Endothelial cell of umbilical vein (primary cell): ENCODE results near the gene MAP3K15. TPM values are rescaled to one million over a fixed set of nuclear protein-coding genes. Genes with fewer than 3 reads are reported as not detected.

Source experiments
- BruUV-seq: library from RNA; stranded (reverse); fragments of 400-500 nt; replicated peaks from 2 replicates; lab custom pipeline; 2021; lab: Mats Ljungman, UMichigan
- CTCF ChIA-PET: fragments of 300-600, 350-600 bp; sonication (Branson Sonifier 250); formaldehyde crosslinking; loops from one replicate; lab custom pipeline; 2021; ENCODE audit warnings: antibody characterized with exemption, inconsistent platforms; lab: Charles Lee
- POLR2A ChIA-PET: fragments of 300-600, 350-600 bp; sonication (Branson Sonifier 250); formaldehyde crosslinking; loops from one replicate; lab custom pipeline; 2021; ENCODE audit warnings: antibody characterized with exemption, inconsistent platforms; lab: Charles Lee
- DNase-seq: peaks from one replicate; pipeline ENCODE4 v3.0.0-alpha.2; 2011; ENCODE audit warnings: low read depth, low spot score
- FAIRE-seq: peaks from 2 replicates; lab custom pipeline; 2011; peaks lifted over from hg19 to GRCh38; lab: Jason Lieb, UNC
- H2AFZ ChIP-seq: 2 replicates; pipeline ENCODE4 v1.6.0; 2012; ENCODE audit warnings: low read depth, low read length, control low read depth, inconsistent platforms
- H3K27ac ChIP-seq: 2 replicates; pipeline ENCODE4 v1.5.1; 2011; ENCODE audit warnings: low read depth, mild to moderate bottlenecking, control low read depth, low read length, moderate library complexity; ENCODE audit not compliant: insufficient read depth
- H3K27me3 ChIP-seq, 2 experiments: 2 replicates each; pipeline versions ENCODE4 v1.6.0 to v1.6.1; 2011; ENCODE audit warnings: low read length in 2 of 2, mixed read lengths in 1 of 2; ENCODE audit not compliant: control insufficient read depth in 2 of 2, insufficient read depth in 2 of 2
- H3K36me3 ChIP-seq, 2 experiments: 2 replicates in 1 of 2; 3 replicates in 1 of 2; pipeline ENCODE4 v1.5.1; 2011; ENCODE audit warnings: low read length in 2 of 2, mild to moderate bottlenecking in 1 of 2, moderate library complexity in 1 of 2; ENCODE audit not compliant: control insufficient read depth in 2 of 2, insufficient read depth in 2 of 2; ENCODE audit errors: extremely low read depth in 1 of 2
- H3K4me1 ChIP-seq: 3 replicates; pipeline ENCODE4 v1.5.1; 2011; ENCODE audit warnings: mild to moderate bottlenecking, low read length; ENCODE audit not compliant: control insufficient read depth, insufficient read depth; ENCODE audit errors: extremely low read depth
- H3K4me2 ChIP-seq: 2 replicates; pipeline ENCODE4 v1.6.1; 2011; ENCODE audit warnings: low read length, control low read depth, mixed read lengths; ENCODE audit not compliant: insufficient read depth
- H3K4me3 ChIP-seq, 3 experiments: fragments of 200-600 bp in 1 of 3; sonication (generic), shearing (Covaris generic) in 1 of 3; replicated peaks in 1 of 3; 2 replicates each; pipeline ENCODE4 v1.5.1; 2011 to 2016; ENCODE audit warnings: control low read depth in 3 of 3, low read length in 3 of 3, mild to moderate bottlenecking in 2 of 3, inconsistent platforms in 1 of 3, low read depth in 1 of 3, moderate library complexity in 1 of 3; ENCODE audit not compliant: insufficient read depth in 1 of 3
- H3K79me2 ChIP-seq: 2 replicates; pipeline ENCODE4 v1.6.0; 2012; ENCODE audit warnings: low read length, inconsistent platforms; ENCODE audit not compliant: control insufficient read depth, insufficient read depth
- H3K9ac ChIP-seq: replicated peaks from 2 replicates; pipeline ENCODE3; 2011; ENCODE audit warnings: low read length, control low read depth; ENCODE audit not compliant: insufficient read depth; ENCODE audit errors: extremely low read depth
- H3K9me1 ChIP-seq: replicated peaks from 3 replicates; pipeline ENCODE4 v1.6.0; 2011; ENCODE audit warnings: mild to moderate bottlenecking, low read length; ENCODE audit not compliant: control insufficient read depth, insufficient read depth; ENCODE audit errors: extremely low read depth
- H3K9me3 ChIP-seq: replicated peaks from 2 replicates; pipeline ENCODE4 v1.5.1; 2012; ENCODE audit warnings: low read length, inconsistent platforms; ENCODE audit not compliant: control insufficient read depth, insufficient read depth
- H4K20me1 ChIP-seq: replicated peaks from 2 replicates; pipeline ENCODE3; 2011; ENCODE audit warnings: mild to moderate bottlenecking, low read length; ENCODE audit not compliant: control insufficient read depth, insufficient read depth; ENCODE audit errors: extremely low read depth
- CTCF ChIP-seq, 2 donors: IDR thresholded peaks; 1 replicate in 1 of 2; 2 replicates in 1 of 2; pipeline ENCODE4 v1.5.1; 2011; ENCODE audit warnings: low read length in 2 of 2, mild to moderate bottlenecking in 2 of 2, moderate library complexity in 2 of 2, control low read depth in 1 of 2, inconsistent platforms in 1 of 2, low read depth in 1 of 2; ENCODE audit not compliant: insufficient read depth in 1 of 2; ENCODE audit errors: extremely low read depth in 1 of 2
- EZH2 ChIP-seq: IDR thresholded peaks from 2 replicates; pipeline ENCODE4 v1.6.1; 2012; ENCODE audit warnings: borderline replicate concordance, low read depth, mild to moderate bottlenecking, moderate library complexity, low read length, inconsistent platforms; ENCODE audit not compliant: severe bottlenecking
- FOS ChIP-seq: IDR thresholded peaks from 2 replicates; pipeline ENCODE4 v1.6.1; 2011; ENCODE audit warnings: mild to moderate bottlenecking, low read length, moderate library complexity, borderline replicate concordance; ENCODE audit not compliant: insufficient read depth
- GATA2 ChIP-seq: IDR thresholded peaks from 2 replicates; pipeline ENCODE4 v1.7.0; 2011; ENCODE audit warnings: low read depth, mild to moderate bottlenecking, moderate library complexity, mixed read lengths, low read length; ENCODE audit not compliant: insufficient read length, insufficient read depth
- JUN ChIP-seq: IDR thresholded peaks from 2 replicates; pipeline ENCODE4 v1.6.1; 2011; ENCODE audit warnings: borderline replicate concordance, low read depth; ENCODE audit not compliant: insufficient read length, insufficient read depth
- MAX ChIP-seq: IDR thresholded peaks from 2 replicates; pipeline ENCODE4 v1.6.1; 2011; ENCODE audit not compliant: insufficient read depth, insufficient read length
- MYC ChIP-seq: IDR thresholded peaks from one replicate; pipeline ENCODE4 v1.6.1; 2011; ENCODE audit warnings: mild to moderate bottlenecking, low read depth, low read length
- POLR2A ChIP-seq: IDR thresholded peaks from 2 replicates; pipeline ENCODE4 v1.6.1; 2012; ENCODE audit warnings: low read depth, mild to moderate bottlenecking, control low read depth, low read length
- POLR2AphosphoS5 ChIP-seq: IDR thresholded peaks from 2 replicates; pipeline ENCODE4 v1.6.1; 2012; ENCODE audit warnings: low read depth, mild to moderate bottlenecking, control low read depth, low read length, moderate library complexity; ENCODE audit not compliant: insufficient read depth
- dilution Hi-C: fragments of 300-500 bp; cut with MboI; formaldehyde crosslinking; loops from one replicate; pipeline ENCODE4 v1.15.0; 2019; ENCODE audit warnings: low sequenced_read_pairs; ENCODE audit not compliant: extremely low pct_ligation_motif_present
- intact Hi-C: fragments of 100-400 bp; cut with micrococcal nuclease; formaldehyde crosslinking; loops from one replicate; pipeline ENCODE4 v1.10.0; 2022
- polyA plus RNA-seq, 4 experiments: library from polyadenylated mRNA; depleted of rRNA in 3 of 4; stranded (reverse) in 3 of 4; unstranded in 1 of 4; fragments of >200 nt; gene quantifications; 2 replicates each; pipeline versions ENCODE4 v1.2.1 to v1.2.3, GENCODE V29; 2011 to 2012; ENCODE audit warnings: missing spikeins in 1 of 4
- total RNA-seq: library from RNA; stranded (reverse); gene quantifications from 2 replicates; pipeline ENCODE4 v1.2.3, GENCODE V29; 2021

MAP3K15 gene
- total and polyA plus RNA-seq, 2 donors (not counting 3 experiments of a cell fraction or from before 2014, with no cell fraction given) = 0.01 to 0.09 TPM

GRCh38 chrX:19555683-19556082, 40.4 kb upstream of the MAP3K15 start:
- POLR2A ChIA-PET = no interaction called here
- Histone ChIP-seq H3K27me3 (no peaks in the 10 kb centered on the region), H3K9me3 (no peaks in the 10 kb centered on the region), H2AFZ (no peak overlapping the region), H3K9ac (no peak overlapping the region), H3K27ac (no peak overlapping the region), H3K4me1 (no peaks in the 10 kb centered on the region), H3K36me3 (no peaks in the 10 kb centered on the region), H3K4me2 (no peak overlapping the region), H3K79me2 (no peaks in the 10 kb centered on the region), H3K9me1 (no peaks in the 10 kb centered on the region), H4K20me1 (no peaks in the 10 kb centered on the region), H3K4me3 (no peak overlapping the region)
- TF ChIP-seq POLR2AphosphoS5 = no peak
- TF ChIP-seq MAX = no peak
- no peak for TF ChIP-seq POLR2A
- no peak for TF ChIP-seq EZH2
- TF ChIP-seq GATA2 = no peak
- no peak for TF ChIP-seq FOS
- no peak for TF ChIP-seq JUN
- TF ChIP-seq MYC = no peak
- TF ChIP-seq CTCF (IDR thresholded peaks at IDR 0.05; ENCODE audit: extremely low read depth in 1 of 2, insufficient read depth in 1 of 2, low read depth in 1 of 2, low read length in 2 of 2) = no peak
- no peak for FAIRE-seq
- DNase-seq = no peak
- no TSS peak for BruUV-seq
- dilution Hi-C loops (no loop called here), intact Hi-C loops (no loop called here)
- CTCF ChIA-PET = no interaction called here
